GM19238 (cell line): Measurements from ENCODE around the gene AICDA.

Experiments
- DNase-seq: peaks from one replicate; pipeline ENCODE4 v3.0.0; 2011; ENCODE audit warnings: low spot score; ENCODE audit not compliant: insufficient read length

AICDA gene

GRCh38 chr12:8556531-8557097 is 56.0 kb downstream of the AICDA start:
- no peak for DNase-seq

GRCh38 chr12:8554451-8555195 is 58.0 kb downstream of the AICDA start:
- no peak for DNase-seq

DNA sequence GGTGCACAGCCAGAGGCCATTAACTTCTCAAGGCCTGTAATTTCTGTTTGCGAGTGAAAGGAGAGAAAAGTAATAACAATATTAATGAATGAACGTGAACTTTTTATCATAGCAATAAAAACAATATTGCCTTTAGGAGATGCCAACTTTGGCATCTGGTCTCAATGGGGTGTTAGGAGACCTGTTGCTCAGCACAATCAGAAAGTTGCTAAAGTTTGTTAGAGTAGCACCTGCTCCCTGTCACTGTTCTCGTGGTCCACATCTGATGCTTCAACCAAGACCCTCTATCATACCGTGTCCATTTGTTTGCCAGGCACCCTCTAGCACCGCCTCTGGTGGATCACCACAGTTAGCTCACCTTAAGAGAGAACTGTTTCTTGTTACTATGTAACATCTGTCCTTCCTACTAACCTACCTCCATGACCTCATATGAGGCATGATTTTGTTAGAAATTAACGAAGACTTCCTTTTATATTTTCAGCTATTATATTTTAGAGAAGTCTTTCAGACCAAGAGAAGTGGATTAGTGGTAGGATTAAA is 59.5 kb downstream of the AICDA start:
- DNase-seq, result no peak
